ENCODE measurements around the gene TMEM101. TPM values are rescaled to one million over a fixed set of nuclear protein-coding genes. Genes with fewer than 3 reads are reported as not detected.
"Not testable (repeated sequence)": the region's sequence is repeated elsewhere in the genome, so short reads cannot be mapped to it uniquely, and the experiment has no call there.

TMEM101 gene
- polyA plus RNA-seq, 1 of the 3 experiments (the other 2 are of a cell fraction), result 62.9 TPM

- TF ChIP-seq CTCF (IDR thresholded peaks at IDR 0.05) (no peak), FOSL2 (IDR thresholded peaks at IDR 0.05; ENCODE audit: borderline replicate concordance, low read depth) (peak; percentile 84)
These were observed 16.2 kb downstream of the TMEM101 start (continued) for GRCh38 chr17:43998552-43998951.

- CTCF ChIA-PET, result interaction anchor here (0.7 to 31.1 kb wide), 5 partner anchors 11 to 88 kb away, joined by 3 to 638 read pairs (median 46); partner anchors contain the start of genes MPP2 and PPY
These were observed 17.6 kb downstream of the TMEM101 start for GRCh38 chr17:43997180-43997579.

DNA sequence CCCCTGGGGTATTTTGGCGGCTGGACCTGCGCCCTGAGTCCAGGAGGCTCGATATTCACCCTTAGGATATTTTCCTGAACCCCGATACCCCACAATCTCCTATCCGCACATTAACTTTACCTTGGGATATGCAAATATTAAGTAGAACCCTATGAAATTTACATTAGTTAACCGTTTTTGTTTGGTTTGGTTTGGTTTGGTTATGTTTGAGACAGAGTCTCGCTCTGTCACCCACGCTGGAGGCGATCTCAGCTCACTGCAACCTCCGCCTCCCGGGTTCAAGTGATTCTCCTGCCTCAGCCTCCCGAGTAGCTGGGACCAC lies 19.7 kb downstream of the TMEM101 start:
- Histone ChIP-seq H3F3A (replicated peaks; ENCODE audit: insufficient read depth) (peaks cover 12% of the 10 kb centered on the region), H3K4me2 (peak overlapping the region; percentile 78), H3K36me3 (replicated peaks in 1 of 2; ENCODE audit: control insufficient read depth in 1 of 2, insufficient read depth in 2 of 2, low read length in 1 of 2) (no peaks in the 10 kb centered on the region), H3K4me3 (ENCODE audit: low read depth in 2 of 2, low read length in 1 of 2) (peak overlapping the region in 1 of 2 experiments; percentile 53; a peak in 1 of 4 replicates), H3K27ac (ENCODE audit: low read depth in 2 of 2, low read length in 1 of 2) (no peak overlapping the region), H2AFZ (ENCODE audit: low read depth) (peak overlapping the region; percentile 82; the same call in 1 of the 2 replicates), H3K79me2 (ENCODE audit: insufficient read depth) (no peaks in the 10 kb centered on the region), H4K20me1 (ENCODE audit: insufficient read depth) (no peaks in the 10 kb centered on the region), H3K27me3 (ENCODE audit: insufficient read depth) (no peaks in the 10 kb centered on the region), H3K4me1 (ENCODE audit: control insufficient read depth in 1 of 2, insufficient read depth in 2 of 2, low read depth in 1 of 2, low read length in 1 of 2) (peaks cover 3 to 5% of the 10 kb centered on the region in 2 experiments; a peak in 3 of 4 replicates), H3K9me3 (no peaks in the 10 kb centered on the region), H3K9me2 (no peaks in the 10 kb centered on the region), H3K9ac (no peak overlapping the region)
- 7% methylated on average over 12 of the region's 12 CpGs for WGBS (ENCODE audit: low lambda C conversion rate)
- POLR2A ChIA-PET, result no interaction called here
- CTCF ChIA-PET, result interaction anchor here (0.7 to 31.1 kb wide), 22 partner anchors 9 to 154 kb away, joined by 3 to 638 read pairs (median 5); partner anchors contain the start of genes CD300LG, MPP2, NAGS and PPY
- no peak for TF ChIP-seq TCF12 (IDR thresholded peaks at IDR 0.05)
- no peak for DNase-seq

More at GRCh38 chr17:43997180-43997579, 17.6 kb downstream of the TMEM101 start:
- H3K4me2 ChIP-seq; H3K9ac ChIP-seq; H3K4me1 ChIP-seq (ENCODE audit: control insufficient read depth in 1 of 2, insufficient read depth in 2 of 2, low read depth in 1 of 2, low read length in 1 of 2); H3K4me3 ChIP-seq (ENCODE audit: low read depth in 2 of 2, low read length in 1 of 2); H3K27me3 ChIP-seq (ENCODE audit: insufficient read depth); H2AFZ ChIP-seq (ENCODE audit: low read depth); H3K9me2 ChIP-seq; H3K79me2 ChIP-seq (ENCODE audit: insufficient read depth); H3K36me3 ChIP-seq (replicated peaks in 1 of 2; ENCODE audit: control insufficient read depth in 1 of 2, insufficient read depth in 2 of 2, low read length in 1 of 2); DNase-seq; H4K20me1 ChIP-seq (ENCODE audit: insufficient read depth); POLR2A ChIA-PET; H3K27ac ChIP-seq (ENCODE audit: low read depth in 2 of 2, low read length in 1 of 2); H3K9me3 ChIP-seq: not testable (repeated sequence)
- WGBS (ENCODE audit: low lambda C conversion rate), result 90% methylated on average over 5 of the region's 5 CpGs
- H3F3A ChIP-seq (replicated peaks; ENCODE audit: insufficient read depth), result peaks cover 13% of the 10 kb centered on the region

DNA sequence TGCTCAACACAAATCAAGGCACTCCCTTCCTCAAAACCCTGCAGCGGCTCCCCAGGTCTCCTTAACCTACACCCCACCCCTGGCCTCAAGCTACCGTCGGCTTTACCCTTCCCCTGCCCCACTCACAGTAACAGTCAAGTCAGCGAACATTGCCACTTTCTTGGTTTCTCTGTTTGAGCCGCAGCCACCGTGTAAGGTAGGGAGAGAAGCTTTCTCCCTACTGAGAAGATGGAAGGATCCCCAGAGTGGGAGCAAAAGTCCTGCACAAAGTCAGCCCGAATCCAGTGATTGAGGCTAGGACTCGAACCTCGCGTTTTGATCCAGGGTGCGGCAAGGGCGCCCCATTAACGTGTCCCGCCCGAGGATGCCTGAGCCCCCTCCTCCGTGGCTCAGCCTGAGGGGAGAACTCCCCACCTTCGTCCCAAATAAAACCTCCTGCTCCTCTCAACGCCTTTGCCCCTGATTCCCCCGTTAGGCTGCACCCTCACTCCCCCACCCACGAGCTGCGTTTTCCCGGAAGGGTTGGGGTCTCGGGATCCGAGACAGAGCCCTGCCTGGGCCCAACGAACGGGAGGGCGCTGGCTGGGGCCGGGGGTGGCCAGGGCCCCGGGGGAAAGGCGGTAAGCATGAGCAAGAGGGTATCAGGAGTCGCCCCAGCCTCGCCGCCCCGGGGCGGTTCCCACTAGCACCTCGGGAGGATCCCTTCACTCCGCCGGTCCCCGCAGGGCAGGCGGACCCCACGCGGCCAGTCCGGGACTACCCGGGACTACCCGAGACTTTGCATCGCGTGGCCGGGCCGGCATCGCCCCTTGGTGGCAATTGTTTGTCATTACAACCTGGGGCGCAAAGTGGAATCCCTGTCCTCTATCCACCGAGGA lies 20.3 kb downstream of the TMEM101 start:
- peaks cover 11% of the 10 kb centered on the region for H3F3A ChIP-seq (replicated peaks; ENCODE audit: insufficient read depth)
- WGBS (ENCODE audit: low lambda C conversion rate), result 50% methylated on average over 24 of the region's 52 CpGs
- H3K4me3 ChIP-seq (ENCODE audit: low read depth in 2 of 2, low read length in 1 of 2), result peak overlapping the region; percentile 33 to 53; a peak in 3 of 4 replicates
- CTCF ChIA-PET, result interaction anchor here (0.6 to 31.1 kb wide), 34 partner anchors 10 to 155 kb away, joined by 3 to 638 read pairs (median 5); partner anchors contain the start of genes CD300LG, MPP2, NAGS and PPY
- no peaks in the 10 kb centered on the region for H3K36me3 ChIP-seq (replicated peaks in 1 of 2; ENCODE audit: control insufficient read depth in 1 of 2, insufficient read depth in 2 of 2, low read length in 1 of 2)
- H4K20me1 ChIP-seq (ENCODE audit: insufficient read depth), result no peaks in the 10 kb centered on the region
- POLR2A ChIA-PET, result no interaction called here
- H3K79me2 ChIP-seq (ENCODE audit: insufficient read depth), result no peaks in the 10 kb centered on the region
- TF ChIP-seq RAD21 (IDR thresholded peaks at IDR 0.05; ENCODE audit: low read length), result peak; percentile 98
- TF ChIP-seq, protein P1, sequence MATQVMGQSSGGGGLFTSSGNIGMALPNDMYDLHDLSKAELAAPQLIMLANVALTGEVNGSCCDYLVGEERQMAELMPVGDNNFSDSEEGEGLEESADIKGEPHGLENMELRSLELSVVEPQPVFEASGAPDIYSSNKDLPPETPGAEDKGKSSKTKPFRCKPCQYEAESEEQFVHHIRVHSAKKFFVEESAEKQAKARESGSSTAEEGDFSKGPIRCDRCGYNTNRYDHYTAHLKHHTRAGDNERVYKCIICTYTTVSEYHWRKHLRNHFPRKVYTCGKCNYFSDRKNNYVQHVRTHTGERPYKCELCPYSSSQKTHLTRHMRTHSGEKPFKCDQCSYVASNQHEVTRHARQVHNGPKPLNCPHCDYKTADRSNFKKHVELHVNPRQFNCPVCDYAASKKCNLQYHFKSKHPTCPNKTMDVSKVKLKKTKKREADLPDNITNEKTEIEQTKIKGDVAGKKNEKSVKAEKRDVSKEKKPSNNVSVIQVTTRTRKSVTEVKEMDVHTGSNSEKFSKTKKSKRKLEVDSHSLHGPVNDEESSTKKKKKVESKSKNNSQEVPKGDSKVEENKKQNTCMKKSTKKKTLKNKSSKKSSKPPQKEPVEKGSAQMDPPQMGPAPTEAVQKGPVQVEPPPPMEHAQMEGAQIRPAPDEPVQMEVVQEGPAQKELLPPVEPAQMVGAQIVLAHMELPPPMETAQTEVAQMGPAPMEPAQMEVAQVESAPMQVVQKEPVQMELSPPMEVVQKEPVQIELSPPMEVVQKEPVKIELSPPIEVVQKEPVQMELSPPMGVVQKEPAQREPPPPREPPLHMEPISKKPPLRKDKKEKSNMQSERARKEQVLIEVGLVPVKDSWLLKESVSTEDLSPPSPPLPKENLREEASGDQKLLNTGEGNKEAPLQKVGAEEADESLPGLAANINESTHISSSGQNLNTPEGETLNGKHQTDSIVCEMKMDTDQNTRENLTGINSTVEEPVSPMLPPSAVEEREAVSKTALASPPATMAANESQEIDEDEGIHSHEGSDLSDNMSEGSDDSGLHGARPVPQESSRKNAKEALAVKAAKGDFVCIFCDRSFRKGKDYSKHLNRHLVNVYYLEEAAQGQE (IDR thresholded peaks at IDR 0.05; ENCODE audit: low read depth, low read length), result no peak
- TF ChIP-seq CTCF (IDR thresholded peaks at IDR 0.05), result peak; percentile 87
- no peak for TF ChIP-seq TEAD4 (IDR thresholded peaks at IDR 0.05; ENCODE audit: borderline replicate concordance, insufficient read depth)
- TF ChIP-seq SMC3 (IDR thresholded peaks at IDR 0.05; ENCODE audit: low read depth, low read length), result peak; percentile 98
- peak overlapping the region; percentile 42; the same call in 1 of the 2 replicates for H3K9ac ChIP-seq
- H3K9me3 ChIP-seq, result no peaks in the 10 kb centered on the region
- H3K27ac ChIP-seq (ENCODE audit: low read depth in 2 of 2, low read length in 1 of 2), result no peak overlapping the region
- DNase-seq, result peak; percentile 91
- H3K9me2 ChIP-seq, result no peaks in the 10 kb centered on the region
- peak overlapping the region; percentile 78 for H3K4me2 ChIP-seq
- peak overlapping the region; percentile 82; the same call in 1 of the 2 replicates for H2AFZ ChIP-seq (ENCODE audit: low read depth)
- no peaks in the 10 kb centered on the region for H3K27me3 ChIP-seq (ENCODE audit: insufficient read depth)
- peaks cover 3 to 5% of the 10 kb centered on the region in 2 experiments; a peak in 3 of 4 replicates for H3K4me1 ChIP-seq (ENCODE audit: control insufficient read depth in 1 of 2, insufficient read depth in 2 of 2, low read depth in 1 of 2, low read length in 1 of 2)

All from SK-N-SH (cell line).